MM.1S (cell line): ENCODE data around the gene MON1B.
A peak's percentile ranks its signal among the peaks of the same experiment; 100 is the strongest.

Experiments
- DNase-seq: peaks from one replicate; pipeline ENCODE4 v3.0.0-alpha.2; 2015
- H2AFZ ChIP-seq: fragments of 300-600 bp; sonication (generic); 2 replicates; pipeline ENCODE4 v1.6.0; 2016; ENCODE audit warnings: antibody characterized with exemption, low read length
- H3F3A ChIP-seq: fragments of 300-600 bp; sonication (generic); 2 replicates; pipeline ENCODE4 v1.6.1; 2016; ENCODE audit warnings: mild to moderate bottlenecking, antibody characterized with exemption, low read length, moderate library complexity, mixed read lengths; ENCODE audit not compliant: insufficient read depth
- H3K27ac ChIP-seq: fragments of 300-600 bp; sonication (generic); 2 replicates; pipeline ENCODE4 v1.5.1; 2016; ENCODE audit warnings: mild to moderate bottlenecking, low read length
- H3K27me3 ChIP-seq: fragments of 300-600 bp; sonication (generic); replicated peaks from 2 replicates; pipeline ENCODE4 v1.6.0; 2016; ENCODE audit warnings: low read length; ENCODE audit not compliant: insufficient read depth
- H3K36me3 ChIP-seq: fragments of 300-600 bp; sonication (generic); replicated peaks from 2 replicates; pipeline ENCODE4 v1.6.1; 2016; ENCODE audit warnings: mild to moderate bottlenecking, low read length, mixed read lengths; ENCODE audit not compliant: insufficient read depth
- H3K4me1 ChIP-seq: fragments of 300-600 bp; sonication (generic); 2 replicates; pipeline ENCODE4 v1.6.1; 2016; ENCODE audit warnings: low read length, mixed read lengths
- H3K4me2 ChIP-seq: fragments of 300-600 bp; sonication (generic); 2 replicates; pipeline ENCODE4 v1.6.0; 2016; ENCODE audit warnings: low read depth, low read length
- H3K4me3 ChIP-seq: fragments of 300-600 bp; sonication (generic); 2 replicates; pipeline ENCODE4 v1.5.1; 2016; ENCODE audit warnings: low read length, mixed read lengths
- H3K79me2 ChIP-seq: fragments of 300-600 bp; sonication (generic); 2 replicates; pipeline ENCODE4 v1.6.1; 2016; ENCODE audit warnings: mixed run types, low read length, mixed read lengths
- H3K9ac ChIP-seq: fragments of 300-600 bp; sonication (generic); 2 replicates; pipeline ENCODE4 v1.6.1; 2016; ENCODE audit warnings: low read length, mixed read lengths
- H3K9me2 ChIP-seq: fragments of 300-600 bp; sonication (generic); replicated peaks from 2 replicates; pipeline ENCODE4 v1.6.1; 2016; ENCODE audit warnings: mild to moderate bottlenecking, low read length, mixed read lengths; ENCODE audit not compliant: insufficient read depth
- H3K9me3 ChIP-seq: fragments of 300-600 bp; sonication (generic); replicated peaks from 2 replicates; pipeline ENCODE4 v1.6.1; 2016; ENCODE audit warnings: mild to moderate bottlenecking, low read length, mixed read lengths; ENCODE audit not compliant: insufficient read depth
- H4K20me1 ChIP-seq: fragments of 300-600 bp; sonication (generic); 2 replicates; pipeline ENCODE4 v1.6.1; 2016; ENCODE audit warnings: mild to moderate bottlenecking, low read length, moderate library complexity, mixed read lengths; ENCODE audit not compliant: insufficient read depth
- CTCF ChIP-seq: fragments of 300-600 bp; sonication (generic); IDR thresholded peaks from 2 replicates; pipeline ENCODE4 v1.5.1; 2016; ENCODE audit warnings: antibody characterized with exemption, low read length, mixed read lengths
- EZH2 ChIP-seq: fragments of 300-600 bp; sonication (generic); optimal IDR thresholded peaks from 2 replicates; pipeline ENCODE3; 2017; ENCODE audit warnings: low read depth, mild to moderate bottlenecking, antibody characterized with exemption, low read length, mixed read lengths
- EZH2phosphoT487 ChIP-seq: fragments of 300-600 bp; sonication (generic); IDR thresholded peaks from 2 replicates; pipeline ENCODE4 v1.6.1; 2018; ENCODE audit warnings: antibody characterized with exemption, low read length

The MON1B gene

GRCh38 chr16:77166726-77167125 is 24.3 kb upstream of the MON1B start:
- Histone ChIP-seq H2AFZ (no peak overlapping the region), H3K27me3 (no peaks in the 10 kb centered on the region), H3K9me2 (no peaks in the 10 kb centered on the region), H4K20me1 (no peaks in the 10 kb centered on the region), H3K79me2 (no peaks in the 10 kb centered on the region), H3K9me3 (no peaks in the 10 kb centered on the region), H3K4me2 (no peak overlapping the region), H3F3A (no peaks in the 10 kb centered on the region), H3K27ac (no peak overlapping the region), H3K4me3 (no peak overlapping the region), H3K9ac (no peak overlapping the region), H3K4me1 (no peaks in the 10 kb centered on the region), H3K36me3 (no peaks in the 10 kb centered on the region)
- no peak for DNase-seq
- TF ChIP-seq EZH2phosphoT487 = no peak
- TF ChIP-seq CTCF = no peak

GRCh38 chr16:77168901-77169300 is 22.1 kb upstream of the MON1B start:
- no peak for DNase-seq
- no peak overlapping the region for H3K4me3 ChIP-seq
- no peaks in the 10 kb centered on the region for H3K79me2 ChIP-seq
- H3K9me3 ChIP-seq = no peaks in the 10 kb centered on the region
- H3K4me2 ChIP-seq = no peak overlapping the region
- TF ChIP-seq EZH2 (no peak), CTCF (no peak)
- H4K20me1 ChIP-seq = no peaks in the 10 kb centered on the region
- no peaks in the 10 kb centered on the region for H3K4me1 ChIP-seq
- H3K9me2 ChIP-seq = no peaks in the 10 kb centered on the region
- H3K36me3 ChIP-seq = no peaks in the 10 kb centered on the region
- H2AFZ ChIP-seq = no peak overlapping the region
- no peak overlapping the region for H3K9ac ChIP-seq
- H3K27ac ChIP-seq = no peak overlapping the region
- no peaks in the 10 kb centered on the region for H3F3A ChIP-seq
- no peaks in the 10 kb centered on the region for H3K27me3 ChIP-seq

DNA sequence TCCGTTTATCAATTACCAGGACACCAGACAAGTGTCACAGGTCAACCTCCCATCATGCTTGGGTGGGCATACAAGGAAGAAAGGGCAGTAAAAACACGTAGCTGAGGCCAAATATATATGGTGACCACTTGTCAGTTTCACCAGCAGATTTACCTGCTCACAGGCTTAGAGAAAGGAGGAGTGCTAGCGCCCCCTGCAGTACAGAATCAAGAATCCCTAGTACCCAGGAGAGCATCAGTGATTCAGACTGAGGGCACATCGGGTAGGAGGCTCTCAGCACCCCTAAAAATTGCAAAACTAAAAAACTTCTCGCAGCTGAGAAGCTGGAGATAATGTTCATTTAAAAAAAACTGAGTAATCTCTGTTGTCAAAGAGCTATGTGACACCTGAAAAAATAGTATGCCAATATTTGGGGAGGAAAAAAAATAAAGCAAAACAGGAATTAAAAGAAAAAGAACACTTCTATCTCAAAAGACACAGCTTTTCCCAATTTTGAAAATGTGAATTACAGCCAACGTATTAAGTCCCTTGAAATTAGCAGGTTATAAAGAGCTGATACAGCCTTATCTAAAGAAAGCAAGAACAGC is 21.2 kb upstream of the MON1B start:
- Histone ChIP-seq H3K79me2 (no peaks in the 10 kb centered on the region), H3K4me2 (no peak overlapping the region), H3K27ac (no peak overlapping the region), H3K27me3 (no peaks in the 10 kb centered on the region), H4K20me1 (no peaks in the 10 kb centered on the region), H3K9me2 (no peaks in the 10 kb centered on the region), H3K9me3 (no peaks in the 10 kb centered on the region), H2AFZ (no peak overlapping the region), H3K4me3 (no peak overlapping the region), H3K36me3 (no peaks in the 10 kb centered on the region), H3F3A (no peaks in the 10 kb centered on the region), H3K4me1 (no peaks in the 10 kb centered on the region), H3K9ac (no peak overlapping the region)
- TF ChIP-seq CTCF (peak; percentile 56), EZH2 (no peak)
- DNase-seq = peak; percentile 45
